Measurements from ENCODE around the gene NACC2.

- TF ChIP-seq, protein P1, sequence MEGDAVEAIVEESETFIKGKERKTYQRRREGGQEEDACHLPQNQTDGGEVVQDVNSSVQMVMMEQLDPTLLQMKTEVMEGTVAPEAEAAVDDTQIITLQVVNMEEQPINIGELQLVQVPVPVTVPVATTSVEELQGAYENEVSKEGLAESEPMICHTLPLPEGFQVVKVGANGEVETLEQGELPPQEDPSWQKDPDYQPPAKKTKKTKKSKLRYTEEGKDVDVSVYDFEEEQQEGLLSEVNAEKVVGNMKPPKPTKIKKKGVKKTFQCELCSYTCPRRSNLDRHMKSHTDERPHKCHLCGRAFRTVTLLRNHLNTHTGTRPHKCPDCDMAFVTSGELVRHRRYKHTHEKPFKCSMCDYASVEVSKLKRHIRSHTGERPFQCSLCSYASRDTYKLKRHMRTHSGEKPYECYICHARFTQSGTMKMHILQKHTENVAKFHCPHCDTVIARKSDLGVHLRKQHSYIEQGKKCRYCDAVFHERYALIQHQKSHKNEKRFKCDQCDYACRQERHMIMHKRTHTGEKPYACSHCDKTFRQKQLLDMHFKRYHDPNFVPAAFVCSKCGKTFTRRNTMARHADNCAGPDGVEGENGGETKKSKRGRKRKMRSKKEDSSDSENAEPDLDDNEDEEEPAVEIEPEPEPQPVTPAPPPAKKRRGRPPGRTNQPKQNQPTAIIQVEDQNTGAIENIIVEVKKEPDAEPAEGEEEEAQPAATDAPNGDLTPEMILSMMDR (IDR thresholded peaks at IDR 0.05), result no peak
- no peak for TF ChIP-seq POLR2A (IDR thresholded peaks at IDR 0.05)
Measured at GRCh38 chr9:135989722-135990467, 105.2 kb downstream of the NACC2 start.

Data from gastroesophageal sphincter (tissue), 3 donors.